Activated T-helper 2 cell treated with anti-CD3 and anti-CD28 coated beads, Interferon-gamma antibody, Interleukin-2, Interleukin-4, amounts not matched to agents 10 μg/mL and 5 μg/mL and 100 μg/mL, durations not matched to agents 14 hours and 24 hours and 36 hours (primary cell): ENCODE results near the gene RIC1. TPM values are rescaled to one million over a fixed set of nuclear protein-coding genes. Genes with fewer than 3 reads are reported as not detected.
"Not testable (repeated sequence)": the region's sequence is repeated elsewhere in the genome, so short reads cannot be mapped to it uniquely, and the experiment has no call there.

Experiments
- DNase-seq: peaks from one replicate; pipeline ENCODE4 v3.0.0; 2021; ENCODE audit warnings: low spot score
- H3K27ac Mint-ChIP-seq: one replicate; pipeline ENCODE4 v1.8.0; 2021; ENCODE audit warnings: mixed read lengths
- H3K27me3 Mint-ChIP-seq: one replicate; pipeline ENCODE4 v1.8.0; 2021; ENCODE audit warnings: low read depth, mixed read lengths
- H3K36me3 Mint-ChIP-seq: one replicate; pipeline ENCODE4 v1.8.0; 2021; ENCODE audit warnings: low read depth, mixed read lengths
- H3K4me1 Mint-ChIP-seq: one replicate; pipeline ENCODE4 v1.8.0; 2021; ENCODE audit warnings: low read depth, mixed read lengths
- H3K4me3 Mint-ChIP-seq: one replicate; pipeline ENCODE4 v1.8.0; 2021; ENCODE audit warnings: low read depth, mild to moderate bottlenecking, moderate library complexity, mixed read lengths
- H3K9me3 Mint-ChIP-seq: one replicate; pipeline ENCODE4 v1.8.0; 2021; ENCODE audit warnings: mixed read lengths
- intact Hi-C: fragments of 100-400 bp; cut with micrococcal nuclease; formaldehyde crosslinking; loops from one replicate; pipeline ENCODE4 v1.15.1; 2023
- total RNA-seq: library from RNA; stranded (reverse); gene quantifications from 2 replicates; pipeline ENCODE4 v1.2.3, GENCODE V29; 2022

Gene RIC1
- total RNA-seq, 1 donor from 2014 or later: 21.5 TPM

DNA sequence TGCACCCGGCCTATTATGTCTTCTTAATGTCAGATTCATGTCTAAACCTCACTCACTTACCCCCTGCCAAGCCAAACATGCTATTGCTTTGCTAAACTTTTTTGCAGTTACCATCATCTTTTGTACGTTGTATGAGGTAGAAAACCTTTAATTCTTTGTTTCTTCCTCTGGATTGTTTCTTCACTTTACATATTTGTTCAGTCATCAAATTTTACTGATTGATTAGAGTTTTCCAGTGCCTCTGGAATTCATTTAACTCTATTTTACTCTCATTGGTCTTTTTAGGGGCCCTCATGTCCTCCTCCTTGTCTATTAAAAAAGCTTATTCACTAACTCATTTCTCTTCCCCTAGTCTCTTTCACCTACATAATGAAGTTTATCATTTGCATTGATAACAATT lies 67.0 kb downstream of the RIC1 start:
- intact Hi-C loops: no loop called here
- Mint-ChIP-seq H3K27me3 (no peaks in the 10 kb centered on the region), H3K27ac (no peak overlapping the region), H3K36me3 (peaks cover 15% of the 10 kb centered on the region), H3K4me3 (no peak overlapping the region), H3K4me1 (peaks cover 9% of the 10 kb centered on the region), H3K9me3 (no peaks in the 10 kb centered on the region)
- no peak for DNase-seq

DNA sequence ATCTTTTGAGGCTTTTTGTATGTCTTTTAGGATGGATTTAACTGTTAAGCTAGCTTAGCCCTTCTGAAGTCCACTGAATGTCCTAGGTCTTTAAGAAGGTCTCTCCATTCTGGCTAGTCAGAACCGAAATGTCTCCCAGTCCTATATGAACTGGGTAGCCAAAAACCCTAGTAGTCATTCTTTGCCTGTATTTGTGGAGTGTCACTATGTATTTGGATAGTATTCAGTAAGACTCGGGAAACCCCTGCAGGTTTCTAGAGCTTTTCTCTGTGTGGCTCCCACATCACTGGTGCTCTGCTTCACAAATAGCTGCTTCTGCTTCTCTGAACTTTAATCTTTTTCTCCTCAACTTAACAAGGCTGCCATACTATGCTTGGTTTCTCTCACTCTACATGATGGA lies 68.0 kb downstream of the RIC1 start:
- Mint-ChIP-seq H3K27ac (no peak overlapping the region), H3K9me3 (no peaks in the 10 kb centered on the region), H3K27me3 (no peaks in the 10 kb centered on the region), H3K4me3 (no peak overlapping the region), H3K4me1 (peaks cover 9% of the 10 kb centered on the region), H3K36me3 (peaks cover 23% of the 10 kb centered on the region)
- DNase-seq: no peak
- intact Hi-C loops: no loop called here

DNA sequence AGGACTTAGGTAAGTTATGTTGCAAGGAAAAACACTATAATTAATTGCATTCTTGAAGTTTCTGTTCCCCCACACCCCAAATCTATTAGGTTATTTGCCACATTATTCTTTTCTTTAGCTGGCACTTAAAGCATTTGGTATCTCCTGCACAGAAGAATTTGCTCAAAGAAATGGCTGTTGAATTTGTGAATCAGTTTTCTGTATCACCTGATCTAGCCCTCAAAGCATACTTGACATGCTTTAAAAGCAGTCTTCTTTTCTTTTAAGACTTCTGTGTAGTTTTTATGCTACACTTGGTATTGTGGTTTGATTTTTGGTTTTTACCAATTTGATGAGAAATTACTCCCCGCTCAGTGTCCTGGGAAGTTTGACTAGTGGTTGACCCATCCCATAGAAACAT lies 69.1 kb downstream of the RIC1 start:
- no peak overlapping the region for H3K27ac Mint-ChIP-seq
- H3K36me3 Mint-ChIP-seq: peaks cover 31% of the 10 kb centered on the region
- no peak for DNase-seq
- intact Hi-C loops: no loop called here
- no peaks in the 10 kb centered on the region for H3K9me3 Mint-ChIP-seq
- no peak overlapping the region for H3K4me3 Mint-ChIP-seq
- no peaks in the 10 kb centered on the region for H3K27me3 Mint-ChIP-seq
- H3K4me1 Mint-ChIP-seq: peaks cover 9% of the 10 kb centered on the region

DNA sequence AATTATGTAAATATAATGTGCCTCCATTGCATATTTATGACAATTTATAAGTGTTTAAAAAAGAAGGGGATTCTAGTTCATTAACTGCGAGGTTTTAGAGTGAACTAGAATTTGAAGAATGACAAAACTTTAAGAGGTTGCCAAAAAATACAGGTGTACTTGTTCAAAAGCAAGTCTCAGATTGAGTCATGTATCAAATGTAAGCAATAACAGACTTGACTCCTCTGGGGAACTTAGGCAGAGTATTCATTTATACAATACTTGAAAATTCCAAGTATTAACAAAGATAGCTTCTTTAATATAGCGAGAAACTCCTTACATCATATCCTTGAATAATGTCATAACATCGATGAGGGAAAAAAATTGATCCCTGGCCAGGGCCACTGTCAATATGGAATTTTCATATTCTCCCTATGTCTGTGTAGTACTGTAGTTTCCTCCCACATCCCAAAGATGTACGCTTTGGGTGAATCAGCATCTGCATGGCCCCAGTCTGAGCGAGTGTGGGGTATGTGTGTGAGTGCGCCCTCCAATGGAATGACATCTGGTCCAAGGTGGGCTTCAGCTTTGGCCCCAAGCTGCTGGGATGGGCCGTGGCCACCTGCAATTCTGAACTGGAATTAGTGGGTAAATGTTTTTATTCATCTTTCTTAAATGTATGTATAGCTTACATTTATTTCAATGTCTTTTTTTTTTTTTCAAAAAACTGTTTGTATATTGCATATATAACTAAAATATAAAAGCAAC lies 70.1 kb downstream of the RIC1 start:
- DNase-seq: no peak
- Mint-ChIP-seq H3K4me3 (no peak overlapping the region), H3K9me3 (no peaks in the 10 kb centered on the region), H3K36me3 (peaks cover 35% of the 10 kb centered on the region), H3K27ac (no peak overlapping the region), H3K4me1 (peaks cover 9% of the 10 kb centered on the region), H3K27me3 (no peaks in the 10 kb centered on the region)
- intact Hi-C loops: no loop called here

DNA sequence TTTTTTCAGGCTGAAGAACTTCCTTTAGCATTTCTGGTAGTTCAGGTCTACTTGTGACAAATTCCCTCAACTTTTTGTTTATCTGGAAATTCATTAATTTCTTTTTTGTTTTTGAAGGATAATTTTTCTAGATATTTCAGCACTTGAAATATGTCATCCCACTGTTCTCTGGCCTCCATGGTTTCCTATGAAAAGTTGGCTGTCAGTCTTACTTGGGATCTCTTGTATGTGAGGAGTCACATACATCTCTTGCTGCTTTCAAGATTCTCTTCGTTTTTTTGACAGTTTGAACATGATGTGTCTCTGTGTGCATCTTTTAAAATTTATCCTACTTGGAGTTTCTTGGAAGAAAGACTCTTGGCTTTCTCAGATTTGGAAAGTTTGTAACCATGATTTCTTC lies 79.5 kb downstream of the RIC1 start:
- DNase-seq: no peak
- intact Hi-C loops: no loop called here
- no peaks in the 10 kb centered on the region for H3K4me1 Mint-ChIP-seq
- no peak overlapping the region for H3K27ac Mint-ChIP-seq
- H3K9me3 Mint-ChIP-seq: peaks cover 53% of the 10 kb centered on the region
- peaks cover 71% of the 10 kb centered on the region for H3K36me3 Mint-ChIP-seq
- no peak overlapping the region for H3K4me3 Mint-ChIP-seq
- H3K27me3 Mint-ChIP-seq: no peaks in the 10 kb centered on the region

DNA sequence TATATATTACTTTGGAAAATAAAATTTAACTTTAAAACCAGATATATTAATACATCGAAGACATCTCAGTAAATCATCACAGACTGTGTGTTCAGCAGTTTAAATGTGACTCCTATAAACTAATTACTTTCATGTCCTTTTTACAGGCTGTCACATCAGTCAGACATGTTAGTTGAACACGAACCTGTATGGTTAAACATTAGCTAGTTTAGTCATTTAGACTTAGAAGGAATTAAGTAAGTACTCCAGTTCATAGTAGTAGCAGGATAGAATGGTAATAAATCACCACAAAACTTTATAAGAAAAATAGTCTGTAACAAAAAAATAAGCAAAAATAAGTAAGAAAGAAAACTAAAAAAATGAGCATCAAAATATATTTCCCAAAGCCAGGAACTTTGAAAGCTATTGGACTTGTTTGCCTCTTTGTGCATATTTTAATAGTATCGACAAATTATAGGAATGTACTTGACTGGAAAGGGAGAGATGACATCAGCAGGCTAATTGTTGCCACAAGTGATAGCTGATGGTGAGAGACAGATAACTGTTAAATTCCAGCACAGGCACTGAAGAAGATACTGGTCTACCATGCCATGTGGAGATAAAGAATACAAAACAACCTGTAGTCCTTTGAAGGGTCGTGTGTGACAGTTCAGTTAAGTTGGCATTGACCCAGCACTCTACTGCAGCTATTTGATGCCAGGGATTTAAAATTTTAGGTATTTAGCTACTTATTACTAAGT lies 83.9 kb downstream of the RIC1 start:
- H3K27ac Mint-ChIP-seq: no peak overlapping the region
- peaks cover 4% of the 10 kb centered on the region for H3K4me1 Mint-ChIP-seq
- intact Hi-C loops: no loop called here
- H3K36me3 Mint-ChIP-seq: peaks cover 88% of the 10 kb centered on the region
- no peak for DNase-seq
- no peak overlapping the region for H3K4me3 Mint-ChIP-seq
- peaks cover 50% of the 10 kb centered on the region for H3K9me3 Mint-ChIP-seq
- no peaks in the 10 kb centered on the region for H3K27me3 Mint-ChIP-seq

DNA sequence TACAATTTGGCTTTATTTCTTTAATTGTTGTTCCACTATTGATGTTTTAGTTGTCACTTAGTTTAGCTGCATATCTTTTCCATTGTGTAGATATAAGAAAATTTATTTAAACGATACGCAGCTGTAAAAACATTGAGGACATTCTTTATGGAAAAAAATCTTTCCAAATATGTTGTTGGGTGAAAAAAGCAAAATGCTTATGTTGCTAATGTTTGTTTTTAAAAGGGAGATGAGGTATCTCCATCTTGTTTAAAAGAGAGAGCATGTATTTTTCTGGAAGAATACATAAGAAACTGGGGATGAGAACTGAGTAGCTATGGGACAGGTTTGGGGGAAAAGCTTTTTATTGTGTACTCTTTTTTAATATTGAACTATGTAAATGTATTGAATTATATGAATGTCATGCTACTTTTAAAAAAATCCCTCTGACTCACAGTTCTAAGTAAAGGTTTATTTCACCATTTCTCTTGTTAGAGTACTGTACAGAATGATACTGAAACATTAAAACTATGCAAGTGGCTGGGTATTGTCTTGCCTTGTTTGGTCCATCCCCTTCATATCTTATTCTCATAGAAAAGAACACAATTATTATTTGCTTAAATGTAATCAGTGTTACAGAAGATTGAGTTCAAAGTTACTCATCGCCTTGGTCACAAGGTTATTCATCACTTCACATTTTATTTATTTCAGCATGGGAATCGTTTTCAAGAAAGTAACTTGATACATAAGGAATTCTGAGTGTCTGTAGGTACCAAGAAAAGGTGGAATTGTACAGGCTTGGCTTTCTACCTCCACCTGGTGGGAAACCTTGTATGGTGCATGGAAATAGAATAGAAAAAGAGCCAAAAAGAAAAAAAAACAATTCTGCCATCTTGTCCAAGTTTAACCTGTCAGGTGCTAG lies 85.8 kb downstream of the RIC1 start:
- Mint-ChIP-seq H3K4me3 (no peak overlapping the region), H3K9me3 (peaks cover 30% of the 10 kb centered on the region), H3K27me3 (no peaks in the 10 kb centered on the region), H3K36me3 (peaks cover 71% of the 10 kb centered on the region), H3K27ac (no peak overlapping the region), H3K4me1 (peaks cover 10% of the 10 kb centered on the region)
- intact Hi-C loops: loop anchor here (5.0 kb wide), 1 partner anchor 87 kb away; the partner anchor contains the start of gene RIC1
- DNase-seq: no peak

DNA sequence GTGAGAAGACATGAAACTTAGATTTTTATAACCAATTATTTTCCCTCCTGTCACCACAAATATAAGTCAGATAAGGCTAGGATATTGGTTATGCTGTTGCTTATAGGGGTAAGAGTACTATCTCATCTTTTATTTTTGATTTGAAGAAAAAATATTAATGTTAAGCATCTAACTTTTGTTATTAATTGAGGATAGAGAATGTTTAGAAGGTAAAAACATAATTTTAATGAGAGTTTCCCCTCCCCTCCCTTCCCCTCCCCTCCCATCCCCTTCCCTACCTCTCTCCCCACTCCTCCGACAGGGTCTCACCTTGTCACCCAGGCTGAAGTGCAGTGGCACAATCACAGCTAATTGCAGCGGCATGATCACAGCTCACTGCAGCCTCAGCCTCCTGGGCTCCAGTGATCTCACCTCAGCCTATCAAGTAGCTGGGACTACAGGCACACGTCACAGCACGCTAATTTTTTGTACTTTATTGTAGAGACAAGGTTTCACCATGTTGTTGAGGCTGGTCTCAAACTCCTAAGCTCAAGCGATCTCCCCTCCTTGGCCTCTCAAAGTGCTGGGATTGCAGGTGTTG lies 86.7 kb downstream of the RIC1 start:
- H3K4me1 Mint-ChIP-seq: peaks cover 10% of the 10 kb centered on the region
- peaks cover 24% of the 10 kb centered on the region for H3K9me3 Mint-ChIP-seq
- DNase-seq: no peak
- no peaks in the 10 kb centered on the region for H3K27me3 Mint-ChIP-seq
- no peak overlapping the region for H3K27ac Mint-ChIP-seq
- H3K4me3 Mint-ChIP-seq: no peak overlapping the region
- peaks cover 65% of the 10 kb centered on the region for H3K36me3 Mint-ChIP-seq
- intact Hi-C loops: loop anchor here (5.0 kb wide), 1 partner anchor 88 kb away; the partner anchor contains the start of gene RIC1

DNA sequence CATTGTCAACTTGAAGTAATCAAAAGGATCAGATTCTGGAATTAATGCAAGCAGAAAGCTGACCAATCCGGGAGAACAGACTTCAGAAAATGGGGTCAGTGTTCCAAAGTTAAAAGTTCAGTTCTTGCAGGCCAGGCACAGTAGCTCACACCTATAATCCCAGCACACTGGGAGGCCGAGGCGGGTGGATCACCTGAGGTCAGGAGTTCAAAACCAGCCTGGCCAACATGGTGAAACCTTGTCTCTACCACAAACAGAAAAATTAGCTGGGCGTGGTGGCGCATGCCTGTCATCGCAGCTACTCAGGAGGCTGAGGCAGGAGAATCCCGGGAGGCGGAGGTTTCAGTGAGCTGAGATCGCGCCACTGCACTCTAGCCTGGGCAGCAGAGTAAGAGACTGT lies 88.5 kb downstream of the RIC1 start:
- H3K4me3 Mint-ChIP-seq, H3K27me3 Mint-ChIP-seq, DNase-seq, H3K27ac Mint-ChIP-seq: not testable (repeated sequence)
- Mint-ChIP-seq H3K9me3 (peaks cover 13% of the 10 kb centered on the region), H3K36me3 (peaks cover 66% of the 10 kb centered on the region), H3K4me1 (peaks cover 10% of the 10 kb centered on the region)
- intact Hi-C loops: loop anchor here (5.0 kb wide), 1 partner anchor 90 kb away; the partner anchor contains the start of gene RIC1

DNA sequence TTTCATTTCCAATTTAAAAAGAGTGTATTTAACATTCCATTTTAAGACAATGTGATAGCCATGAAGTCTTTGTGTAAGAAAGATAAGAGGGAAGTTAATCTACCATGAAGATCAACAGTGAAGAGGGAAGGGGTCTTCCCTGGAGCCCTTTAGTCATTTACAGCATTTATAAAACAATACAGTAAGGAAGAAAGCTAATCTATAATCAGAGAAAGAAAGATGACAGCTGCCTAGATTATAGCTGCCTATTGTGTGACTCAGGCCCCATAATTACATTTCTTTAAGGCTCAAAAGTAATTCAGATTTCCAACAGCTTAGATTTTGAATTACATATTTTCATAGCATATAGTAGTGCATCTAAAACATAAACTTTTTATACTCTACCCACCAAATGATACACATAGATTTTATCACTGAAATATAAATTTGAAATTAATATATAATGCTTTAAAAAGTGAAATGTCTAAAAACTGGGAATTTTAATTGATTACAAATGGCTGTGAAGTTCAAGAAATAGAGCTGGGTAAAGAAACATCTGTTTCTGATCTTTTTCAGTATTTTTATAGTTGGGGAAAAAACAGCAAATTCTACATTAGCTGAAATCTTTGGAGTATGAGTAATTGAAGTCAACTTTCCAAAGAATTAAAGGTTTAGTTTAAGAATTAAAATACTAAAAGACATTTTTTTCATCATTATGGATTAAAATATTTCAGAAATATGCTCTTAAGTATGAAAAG lies 89.6 kb downstream of the RIC1 start:
- Mint-ChIP-seq H3K27ac (no peak overlapping the region), H3K36me3 (peaks cover 66% of the 10 kb centered on the region), H3K9me3 (peaks cover 19% of the 10 kb centered on the region), H3K4me3 (no peak overlapping the region), H3K27me3 (no peaks in the 10 kb centered on the region), H3K4me1 (peaks cover 10% of the 10 kb centered on the region)
- intact Hi-C loops: loop anchor here (5.0 kb wide), 1 partner anchor 91 kb away; the partner anchor contains the start of gene RIC1
- no peak for DNase-seq

DNA sequence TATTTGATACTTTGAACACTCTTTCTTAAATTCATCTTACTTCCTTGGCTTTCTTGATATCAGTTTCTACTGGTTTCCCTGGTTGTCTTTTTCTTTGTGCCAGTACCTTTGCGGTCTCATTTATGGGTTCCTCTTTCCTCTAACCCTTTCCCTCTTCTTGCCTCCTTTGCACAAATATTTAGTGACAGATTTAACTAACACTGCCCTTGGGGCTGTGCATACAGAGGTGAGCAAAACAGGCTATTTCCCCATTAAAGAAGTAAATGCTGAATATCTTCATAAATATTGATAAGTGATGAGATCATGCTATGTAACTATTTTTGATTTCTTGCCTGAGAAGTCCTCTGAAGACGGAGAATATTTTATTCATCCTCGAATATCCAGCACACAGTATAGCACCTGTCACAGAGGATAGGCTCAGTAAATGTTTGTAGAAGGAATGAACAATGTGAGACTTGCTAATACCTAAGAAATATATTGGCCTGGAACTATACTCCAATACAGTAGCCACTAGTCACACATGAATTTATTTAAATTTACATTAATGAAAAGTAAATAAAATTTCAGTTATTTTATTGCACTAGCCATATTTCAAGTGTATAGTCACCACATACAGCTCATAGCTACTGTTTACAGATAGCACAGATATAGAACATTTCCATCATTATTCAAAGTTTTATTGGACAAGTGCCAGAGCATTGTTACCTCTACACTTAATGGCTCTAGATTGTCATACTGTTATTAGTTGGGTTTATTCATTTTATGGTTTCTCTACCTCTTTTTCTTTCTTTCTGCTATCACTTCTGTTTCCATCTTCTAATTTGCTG lies 90.4 kb downstream of the RIC1 start:
- Mint-ChIP-seq H3K27me3 (no peaks in the 10 kb centered on the region), H3K27ac (no peak overlapping the region), H3K4me1 (peaks cover 10% of the 10 kb centered on the region), H3K4me3 (no peak overlapping the region), H3K36me3 (peaks cover 68% of the 10 kb centered on the region), H3K9me3 (peaks cover 26% of the 10 kb centered on the region)
- DNase-seq: no peak
- intact Hi-C loops: loop anchor here (5.0 kb wide), 1 partner anchor 92 kb away; the partner anchor contains the start of gene RIC1
